ENCODE data around the gene ETFRF1. TPM values are rescaled to one million over a fixed set of nuclear protein-coding genes. Genes with fewer than 3 reads are reported as not detected.

The ETFRF1 gene
- 24.1 TPM for total RNA-seq

DNA sequence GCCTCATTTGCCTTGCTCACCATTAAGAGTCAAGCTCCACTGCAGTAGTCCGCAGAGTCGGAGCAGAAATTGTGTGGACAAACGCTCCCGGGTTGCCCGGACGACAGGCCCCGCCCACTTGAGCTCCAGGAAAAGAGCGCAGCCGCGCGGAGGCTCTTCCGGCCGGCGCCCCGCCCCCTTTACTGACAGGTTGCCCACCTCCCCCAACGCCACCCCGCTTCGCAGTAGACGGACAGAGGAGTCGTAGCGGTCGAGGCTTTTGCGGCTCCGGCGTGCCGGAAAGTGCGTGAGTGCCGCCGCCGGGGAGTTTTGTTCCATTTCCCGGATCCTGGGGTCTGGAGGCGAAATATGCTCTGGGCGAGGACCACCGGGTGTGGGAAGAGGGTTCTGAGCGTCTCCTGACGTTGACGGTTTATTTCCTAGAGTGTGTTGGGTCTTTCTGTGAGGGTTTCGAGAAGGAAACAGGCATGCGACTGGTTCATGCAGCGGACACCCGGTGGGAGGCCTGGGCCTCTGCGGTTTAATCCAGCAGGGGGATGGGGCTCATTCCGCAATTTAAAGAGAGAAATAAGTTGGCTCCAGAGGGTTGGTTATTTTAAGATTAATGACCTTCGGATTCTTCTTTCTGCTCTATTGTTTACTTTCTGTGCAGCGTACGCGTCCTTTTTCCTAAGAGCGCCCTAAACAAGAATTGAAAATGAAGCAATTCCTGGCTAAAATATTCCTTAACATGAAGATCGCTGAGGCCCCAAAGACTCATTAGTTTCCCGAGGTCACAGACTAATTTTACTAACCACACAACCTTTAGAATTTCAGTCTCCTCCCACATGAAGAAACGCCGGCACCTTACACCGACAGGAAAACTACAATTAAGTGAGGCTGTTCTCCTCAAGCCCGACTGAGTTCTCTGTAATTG lies at the start of gene ETFRF1, which contains the start of gene DNAI7:
TSS of gene ETFRF1 (plus strand) at position 182 of the 916 bp plus-strand sequence. CDS start 8,720 bp downstream, outside the sequence.
TSS of gene DNAI7 (minus strand) at position 105 of the 916 bp plus-strand sequence. CDS start at position 23, 82 bp downstream.
- peak; percentile 97 for DNase-seq (ENCODE audit: low spot score)

- DNase-seq (ENCODE audit: low spot score), result no peak
These were observed 48.4 kb upstream of the ETFRF1 start for GRCh38 chr12:25146686-25147085.

GRCh38 chr12:25151476-25151875 lies 43.6 kb upstream of the ETFRF1 start:
- DNase-seq (ENCODE audit: low spot score), result peak; percentile 49

GRCh38 chr12:25152055-25152454 lies 43.0 kb upstream of the ETFRF1 start:
- no peak for DNase-seq (ENCODE audit: low spot score)

- no peak for DNase-seq (ENCODE audit: low spot score)
These were observed 39.9 kb upstream of the ETFRF1 start for GRCh38 chr12:25155022-25155576.

DNA sequence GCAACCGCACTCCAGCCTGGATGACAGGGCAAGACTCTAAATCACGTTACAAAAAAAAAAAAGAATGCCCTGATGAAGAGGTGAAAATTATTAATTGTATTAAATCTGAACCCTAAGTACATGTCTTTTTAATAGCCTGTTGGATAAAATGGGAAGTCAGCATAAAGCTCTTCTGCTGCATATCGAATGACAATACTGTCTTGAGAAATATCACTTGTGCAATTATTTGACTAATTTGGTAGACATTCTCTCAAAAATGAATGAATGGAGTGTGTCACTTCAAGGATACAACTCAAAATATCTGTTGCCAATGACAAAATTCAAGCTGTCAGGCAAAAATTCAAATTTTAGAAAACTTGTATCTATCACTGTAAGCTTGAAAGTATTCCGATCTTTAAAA lies 39.0 kb upstream of the ETFRF1 start:
- DNase-seq (ENCODE audit: low spot score), result no peak

DNA sequence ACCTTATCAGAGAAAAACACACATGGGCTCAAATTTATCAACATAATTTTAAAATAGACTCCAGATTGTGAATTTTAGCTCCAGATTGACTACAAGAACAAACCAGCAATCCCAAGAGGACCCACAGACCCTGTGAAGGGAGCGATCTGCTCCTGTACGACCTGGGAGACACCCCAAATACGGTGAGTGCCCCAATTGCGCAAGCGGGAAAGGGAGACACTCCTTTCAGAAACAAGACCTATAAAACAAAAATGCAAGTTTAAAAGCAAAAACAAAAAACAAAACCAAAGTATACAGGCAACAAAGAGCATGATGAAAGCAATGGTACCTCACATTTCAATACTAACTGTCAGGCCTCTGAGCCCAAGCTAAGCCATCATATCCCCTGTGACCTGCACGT lies 32.2 kb upstream of the ETFRF1 start:
- DNase-seq (ENCODE audit: low spot score), result no peak

DNA sequence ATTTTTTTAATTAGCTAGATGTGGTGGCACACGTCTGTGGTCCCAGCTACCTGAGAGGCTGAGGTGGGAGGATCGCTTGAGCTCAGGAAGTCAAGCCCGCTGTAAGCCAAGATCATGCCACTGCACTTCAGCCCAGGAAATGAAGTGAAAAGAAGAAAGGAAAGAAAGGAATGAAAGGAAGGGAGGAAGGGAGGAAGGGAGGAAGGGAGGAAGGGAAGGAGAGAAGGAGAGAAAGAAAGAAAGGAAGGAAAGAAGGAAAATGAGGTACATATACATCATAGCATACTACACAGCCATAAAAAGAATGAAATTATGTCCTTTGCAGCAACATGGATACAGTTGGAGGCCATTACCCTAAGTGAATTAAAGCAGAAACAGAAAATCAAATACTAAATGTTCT lies 12.3 kb upstream of the ETFRF1 start:
- DNase-seq (ENCODE audit: low spot score), result no peak

DNA sequence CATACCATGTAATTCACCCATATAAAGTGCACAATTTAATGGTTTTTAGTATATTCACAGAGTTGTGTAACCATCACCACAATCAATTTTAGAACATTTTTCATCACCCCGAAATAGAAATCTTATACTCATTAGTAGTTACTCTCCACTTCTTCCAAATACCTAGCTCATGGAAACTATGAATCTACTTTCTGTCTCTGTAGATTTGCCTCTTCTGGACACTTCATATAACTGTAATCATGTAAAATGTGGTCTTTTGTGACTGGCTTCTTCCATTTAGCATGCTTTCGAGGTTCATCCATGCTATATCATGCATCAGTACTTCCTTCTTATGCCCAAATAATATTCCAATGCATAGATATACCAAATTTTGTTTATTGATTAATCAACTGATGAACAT lies 10.9 kb upstream of the ETFRF1 start:
- DNase-seq (ENCODE audit: low spot score), result no peak

GRCh38 chr12:25186038-25186787 lies 8.8 kb upstream of the ETFRF1 start:
- no peak for DNase-seq (ENCODE audit: low spot score)

- DNase-seq (ENCODE audit: low spot score), result no peak
These were observed 8.1 kb upstream of the ETFRF1 start for GRCh38 chr12:25186788-25187402.

- no peak for DNase-seq (ENCODE audit: low spot score)
These were observed 7.3 kb upstream of the ETFRF1 start for GRCh38 chr12:25187781-25188180.

DNA sequence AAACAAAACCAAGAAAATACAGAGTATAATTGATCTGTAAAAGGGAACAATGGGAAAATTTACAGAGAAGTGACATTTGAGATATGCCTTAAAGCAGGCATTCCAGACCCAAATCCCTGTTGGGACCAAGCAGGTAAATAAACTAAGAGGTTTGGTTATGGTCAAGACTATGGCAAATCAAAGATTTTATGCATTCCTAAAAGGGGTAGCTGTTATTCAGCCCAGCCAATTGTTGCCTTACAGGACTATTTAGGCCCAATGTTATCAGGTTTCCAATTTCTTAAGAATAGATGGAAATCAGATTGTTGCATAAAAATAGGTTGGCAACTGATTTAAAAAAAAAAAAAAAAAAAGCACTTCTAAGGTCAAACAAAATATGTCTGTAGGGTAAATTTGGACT lies 5.4 kb upstream of the ETFRF1 start:
- DNase-seq (ENCODE audit: low spot score), result no peak

DNA sequence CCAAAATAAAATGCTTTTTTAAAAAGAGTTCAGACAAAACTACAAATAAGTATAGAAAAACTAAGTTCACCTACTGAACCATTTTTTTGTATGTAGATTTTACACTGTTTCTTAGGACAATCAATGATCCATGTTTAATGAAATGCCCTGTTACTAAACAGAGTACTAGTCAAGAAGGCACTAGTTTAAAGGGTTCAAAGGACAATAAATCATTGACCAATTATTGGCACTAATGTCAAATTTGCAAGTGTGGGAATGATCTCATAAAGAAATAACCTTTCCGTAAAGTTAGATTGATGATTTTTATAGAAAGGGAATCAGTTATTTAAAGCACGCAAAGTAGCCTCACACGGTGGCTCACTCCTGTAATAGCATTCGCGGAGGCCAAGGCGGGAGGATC lies 4.2 kb upstream of the ETFRF1 start:
- no peak for DNase-seq (ENCODE audit: low spot score)

GRCh38 chr12:25194214-25194613 lies 823 bp upstream of the ETFRF1 start:
- DNase-seq (ENCODE audit: low spot score), result no peak

DNA sequence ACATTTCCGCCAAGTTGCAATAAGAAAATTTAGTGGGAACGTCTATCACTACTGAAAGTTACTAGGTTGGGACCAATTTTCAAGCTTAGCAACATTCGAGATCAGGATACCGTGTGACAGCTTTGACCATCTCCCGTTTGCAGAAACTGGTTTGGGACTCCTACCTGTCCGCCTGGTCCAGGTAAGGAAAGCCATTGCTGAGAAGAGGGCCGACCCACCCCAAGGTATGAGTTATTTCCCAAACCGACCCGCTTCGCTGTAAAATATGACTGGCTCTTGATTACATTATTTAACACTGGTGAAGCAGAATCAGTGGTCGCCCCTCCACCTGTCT lies 348 bp upstream of the ETFRF1 start:
- no peak for DNase-seq (ENCODE audit: low spot score)

GRCh38 chr12:25197608-25198007 lies 2.6 kb downstream of the ETFRF1 start:
- DNase-seq (ENCODE audit: low spot score), result no peak

GRCh38 chr12:25200703-25201102 lies 5.7 kb downstream of the ETFRF1 start:
- DNase-seq (ENCODE audit: low spot score), result no peak

- DNase-seq (ENCODE audit: low spot score), result no peak
These were observed 7.1 kb downstream of the ETFRF1 start for GRCh38 chr12:25202137-25202536.

- DNase-seq (ENCODE audit: low spot score), result no peak
These were observed 12.4 kb downstream of the ETFRF1 start for GRCh38 chr12:25207411-25207810.

- no peak for DNase-seq (ENCODE audit: low spot score)
These were observed 12.8 kb downstream of the ETFRF1 start for GRCh38 chr12:25207846-25208245.

DNA sequence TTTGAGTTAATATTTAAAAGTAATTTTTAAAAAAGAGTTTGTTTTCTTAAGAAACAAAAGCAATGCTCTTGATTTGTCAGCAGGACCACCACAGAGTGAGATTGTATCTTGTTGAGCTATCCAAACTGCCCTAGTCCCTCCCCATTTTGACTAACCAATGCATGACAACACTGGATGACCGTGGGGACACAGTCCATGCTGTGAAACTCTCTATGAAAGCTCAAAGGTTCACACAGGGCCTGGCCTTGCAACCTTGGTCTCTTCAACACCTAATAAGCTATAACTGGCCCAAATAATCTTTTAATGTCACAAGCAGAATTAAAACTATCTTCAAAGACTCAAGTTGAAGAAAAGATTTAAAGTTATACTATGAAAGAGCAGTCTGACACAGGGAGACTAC lies 13.5 kb downstream of the ETFRF1 start:
- DNase-seq (ENCODE audit: low spot score), result no peak

Measured in mucosa of gallbladder (tissue), 1 donor.